ENCODE measurements around the gene BPIFB3.

- TF ChIP-seq EZH2 (IDR thresholded peaks at IDR 0.05; ENCODE audit: low read depth, unreplicated experiment) (no peak), CTCF (conservative IDR thresholded peaks at IDR 0.05; ENCODE audit: low read depth in 2 of 2) (no peak), ETS1 (IDR thresholded peaks at IDR 0.05) (no peak), POLR2AphosphoS5 (IDR thresholded peaks at IDR 0.05; ENCODE audit: low read depth) (no peak), REST (IDR thresholded peaks at IDR 0.05; ENCODE audit: unreplicated experiment) (no peak), EZH2phosphoT487 (IDR thresholded peaks at IDR 0.05; ENCODE audit: unreplicated experiment) (no peak), ZNF114 (CRISPR knock-in tag; IDR thresholded peaks at IDR 0.05) (no peak), ZNF331 (CRISPR knock-in tag; IDR thresholded peaks at IDR 0.05; ENCODE audit: low read depth) (no peak), CREB1 (CRISPR knock-in tag; IDR thresholded peaks at IDR 0.05; ENCODE audit: low read depth) (no peak), JUNB (IDR thresholded peaks at IDR 0.05; ENCODE audit: unreplicated experiment) (no peak)
Observed at GRCh38 chr20:33099843-33100538, 46.3 kb downstream of the BPIFB3 start.

Data from GM23338 (cell line).